Activated T-helper 17 cell treated with anti-CD3 and anti-CD28 coated beads, Interleukin-2, amount 50 U/mL, for 72 hours (primary cell): ENCODE measurements around the gene SF3B6. TPM values are rescaled to one million over a fixed set of nuclear protein-coding genes. Genes with fewer than 3 reads are reported as not detected.

ENCODE experiments used
- ATAC-seq: fragments of 150-1000 bp; cut with Tn5 transposase; replicated peaks from 2 replicates; pipeline ENCODE4 v1.10.0; 2021; ENCODE audit warnings: mild to moderate bottlenecking, moderate library complexity
- H3K27ac Mint-ChIP-seq: one replicate; pipeline ENCODE4 v1.8.0; 2022; ENCODE audit warnings: mixed read lengths
- H3K27me3 Mint-ChIP-seq: one replicate; pipeline ENCODE4 v1.8.0; 2022; ENCODE audit warnings: mixed read lengths
- H3K36me3 Mint-ChIP-seq: one replicate; pipeline ENCODE4 v1.8.0; 2022; ENCODE audit warnings: low read depth, mild to moderate bottlenecking, mixed read lengths
- H3K4me1 Mint-ChIP-seq: one replicate; pipeline ENCODE4 v1.8.0; 2022; ENCODE audit warnings: mixed read lengths
- H3K4me3 Mint-ChIP-seq: one replicate; pipeline ENCODE4 v1.8.0; 2022; ENCODE audit warnings: mild to moderate bottlenecking, mixed read lengths
- H3K9me3 Mint-ChIP-seq: one replicate; pipeline ENCODE4 v1.8.0; 2022; ENCODE audit warnings: mixed read lengths
- total RNA-seq, 2 donors: library from RNA; stranded (reverse); gene quantifications; one replicate each; pipeline ENCODE4 v1.2.3, GENCODE V29; 2022

SF3B6 gene
- total RNA-seq, 2 donors from 2014 or later, result 121 to 146 TPM

DNA sequence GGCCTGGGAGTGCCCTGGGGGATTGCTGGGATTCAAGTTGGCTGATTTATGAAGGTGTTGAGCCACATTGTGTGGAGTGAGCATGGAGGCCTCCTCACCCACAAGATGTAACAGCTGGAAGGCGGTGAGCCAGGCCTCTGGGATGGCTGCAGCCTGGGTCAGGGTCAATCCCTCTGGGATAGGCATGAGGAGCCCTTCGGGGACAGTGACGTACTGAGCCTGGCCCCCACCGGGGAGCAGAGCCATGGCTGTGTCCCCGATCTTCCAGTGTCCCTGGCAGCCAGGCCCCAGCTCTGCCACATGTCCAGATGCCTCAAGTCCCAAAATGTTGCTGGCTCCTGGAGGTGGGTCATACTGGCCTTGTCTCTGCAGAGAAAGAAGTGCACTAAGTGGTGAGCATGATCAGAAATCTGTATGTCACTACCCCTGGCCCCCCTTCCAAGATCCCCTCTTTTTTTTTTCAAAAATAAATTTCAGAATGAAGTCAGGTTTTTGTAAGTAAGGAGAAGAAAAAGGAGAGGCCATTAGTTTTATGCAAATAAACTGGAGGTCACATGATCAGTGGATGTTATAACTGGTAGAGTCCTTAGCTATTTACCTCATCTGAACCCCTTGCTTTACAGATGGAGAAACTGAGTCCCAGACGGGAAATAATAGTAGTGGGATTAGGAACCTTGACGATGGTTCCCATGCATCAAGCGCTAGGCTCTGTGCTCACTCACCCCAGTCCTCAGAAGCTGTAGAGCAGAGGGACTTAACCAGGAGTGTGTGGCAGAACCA is 6.9 kb upstream of the SF3B6 start:
- H3K4me1 Mint-ChIP-seq, result no peaks in the 10 kb centered on the region
- no peak for ATAC-seq
- H3K27ac Mint-ChIP-seq, result no peak overlapping the region
- no peaks in the 10 kb centered on the region for H3K9me3 Mint-ChIP-seq
- H3K4me3 Mint-ChIP-seq, result peak overlapping the region; percentile 86
- H3K36me3 Mint-ChIP-seq, result peaks cover 15% of the 10 kb centered on the region
- H3K27me3 Mint-ChIP-seq, result no peaks in the 10 kb centered on the region

DNA sequence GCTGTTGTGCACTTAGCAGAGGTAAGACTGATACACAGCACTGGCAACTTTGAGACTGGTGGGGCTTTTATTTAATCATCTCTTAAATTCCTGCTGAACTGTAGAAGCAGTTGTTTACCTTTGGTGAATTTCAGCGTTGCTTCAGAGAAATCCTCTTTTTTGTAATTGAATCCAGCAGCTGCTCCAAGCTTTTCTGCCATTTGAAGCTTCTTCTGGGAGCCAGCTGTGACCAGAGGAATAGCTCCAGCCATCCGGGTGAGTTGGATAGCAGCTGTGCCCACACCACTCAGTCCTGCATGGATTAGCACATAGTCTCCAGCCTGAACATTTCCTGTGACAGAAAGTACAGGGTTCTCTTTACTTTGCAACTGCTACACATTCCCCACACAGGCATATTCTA is 4.6 kb upstream of the SF3B6 start:
- Mint-ChIP-seq H3K27me3 (no peaks in the 10 kb centered on the region), H3K4me1 (no peaks in the 10 kb centered on the region), H3K9me3 (no peaks in the 10 kb centered on the region), H3K27ac (no peak overlapping the region), H3K4me3 (no peak overlapping the region), H3K36me3 (peaks cover 15% of the 10 kb centered on the region)
- ATAC-seq, result no peak

DNA sequence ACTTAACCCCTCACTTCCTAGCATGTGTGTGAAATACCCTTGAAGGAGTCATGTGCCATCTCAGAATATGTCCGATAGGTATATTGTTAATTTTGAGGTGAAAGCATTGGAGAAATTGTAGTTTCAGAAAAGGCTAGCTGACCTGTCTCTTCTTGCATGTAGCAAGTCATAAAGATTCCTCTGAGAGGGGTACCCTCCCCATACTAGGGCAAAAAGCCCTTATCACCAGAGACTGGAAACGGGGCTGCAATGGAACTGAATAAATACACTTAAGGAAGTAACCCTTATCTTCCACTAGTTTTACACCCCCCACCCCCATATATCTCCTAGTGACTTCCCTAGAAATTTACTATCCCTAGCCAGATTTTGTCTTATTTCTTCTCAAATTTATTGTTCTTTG is 1.8 kb upstream of the SF3B6 start:
- H3K27ac Mint-ChIP-seq, result peak overlapping the region; percentile 83

DNA sequence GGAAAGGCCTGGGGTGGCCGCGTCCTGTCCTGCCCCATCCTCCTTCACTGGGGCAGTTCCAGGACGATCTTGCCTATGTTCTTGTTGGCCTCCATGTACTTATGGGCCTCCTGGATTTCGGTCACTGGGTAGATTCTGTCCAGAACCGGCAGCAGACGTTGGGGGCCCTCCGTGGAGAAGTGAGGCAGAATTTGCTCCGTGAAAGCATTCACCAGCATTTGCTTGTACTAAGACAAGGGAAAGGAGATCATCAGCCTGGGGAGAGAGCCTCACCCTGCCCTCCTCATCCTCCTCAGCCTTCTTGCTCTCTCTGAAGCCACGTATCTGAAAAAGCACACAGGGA is 1.4 kb upstream of the SF3B6 start:
- H3K4me3 Mint-ChIP-seq, result peak overlapping the region; percentile 86

More for the DNA sequence above, 1.8 kb upstream of the SF3B6 start:
- Mint-ChIP-seq H3K9me3 (no peaks in the 10 kb centered on the region), H3K4me1 (peaks cover 19% of the 10 kb centered on the region), H3K36me3 (peaks cover 43% of the 10 kb centered on the region), H3K4me3 (peak overlapping the region; percentile 86), H3K27me3 (no peaks in the 10 kb centered on the region)
- no peak for ATAC-seq

DNA sequence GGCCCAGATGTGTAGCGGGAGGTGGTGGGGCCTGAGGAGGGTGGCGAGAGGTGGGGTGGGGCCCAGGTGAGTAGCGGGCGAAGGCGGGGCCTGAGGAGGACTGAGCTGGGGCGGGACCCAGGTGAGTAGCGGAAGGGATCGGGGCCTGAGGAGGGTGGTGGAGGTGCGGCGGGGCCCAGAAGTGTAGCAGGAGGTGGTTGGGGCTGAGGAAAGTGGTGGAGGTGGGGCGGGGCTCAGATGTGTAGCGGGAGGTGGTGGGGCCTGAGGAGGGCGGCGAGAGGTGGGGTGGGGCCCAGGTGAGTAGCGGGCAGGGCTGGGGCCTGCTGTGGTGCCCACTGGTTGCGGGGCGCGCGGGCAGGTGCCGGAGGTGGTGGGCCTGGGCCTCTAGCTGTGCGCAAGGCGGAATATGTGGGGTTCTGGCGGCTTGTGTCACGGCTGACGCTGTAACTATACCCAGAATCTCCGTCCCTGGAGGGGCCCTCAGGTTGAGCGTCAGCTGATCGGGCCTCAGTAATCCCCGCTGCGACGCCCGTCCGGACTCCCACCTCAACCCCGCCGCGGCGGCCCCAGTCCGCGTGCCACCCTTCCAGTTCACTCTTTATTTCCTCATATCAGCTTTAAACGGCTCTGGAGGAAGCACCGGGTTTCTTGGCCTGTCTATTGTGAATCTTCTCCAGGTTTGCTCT is 866 bp upstream of the SF3B6 start:
- peak; percentile 28 for ATAC-seq
- H3K27ac Mint-ChIP-seq, result peak overlapping the region; percentile 83
- H3K4me3 Mint-ChIP-seq, result peak overlapping the region; percentile 86
- H3K4me1 Mint-ChIP-seq, result peaks cover 28% of the 10 kb centered on the region
- H3K36me3 Mint-ChIP-seq, result peaks cover 47% of the 10 kb centered on the region
- no peaks in the 10 kb centered on the region for H3K27me3 Mint-ChIP-seq
- no peaks in the 10 kb centered on the region for H3K9me3 Mint-ChIP-seq

More for the DNA sequence above, 1.4 kb upstream of the SF3B6 start:
- H3K27me3 Mint-ChIP-seq, result no peaks in the 10 kb centered on the region
- peaks cover 47% of the 10 kb centered on the region for H3K36me3 Mint-ChIP-seq
- H3K4me1 Mint-ChIP-seq, result peaks cover 22% of the 10 kb centered on the region
- no peaks in the 10 kb centered on the region for H3K9me3 Mint-ChIP-seq
- ATAC-seq, result no peak
- peak overlapping the region; percentile 83 for H3K27ac Mint-ChIP-seq

DNA sequence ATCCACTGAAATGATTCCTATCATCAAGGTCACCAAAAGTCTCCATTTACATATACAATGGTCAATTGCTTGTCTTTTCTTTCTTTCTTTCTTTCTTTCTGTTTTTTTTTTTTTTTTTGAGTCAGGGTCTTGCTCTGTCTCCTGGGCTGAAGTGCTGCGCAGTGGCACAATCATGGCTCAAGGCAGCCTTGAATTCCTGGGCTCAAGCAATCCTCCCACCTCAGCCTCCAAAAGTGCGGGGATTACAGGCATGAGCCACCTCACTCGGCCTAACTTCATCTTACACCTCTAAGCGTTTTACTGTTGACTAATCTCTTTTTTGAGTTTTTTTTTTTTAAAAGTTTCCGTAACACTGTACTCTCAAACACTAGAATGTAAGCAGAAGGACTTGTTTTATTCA is 867 bp downstream of the SF3B6 start:
- Mint-ChIP-seq H3K4me3 (peak overlapping the region; percentile 86), H3K4me1 (peaks cover 28% of the 10 kb centered on the region), H3K27ac (peak overlapping the region; percentile 83), H3K36me3 (peaks cover 50% of the 10 kb centered on the region), H3K27me3 (no peaks in the 10 kb centered on the region), H3K9me3 (no peaks in the 10 kb centered on the region)
- no peak for ATAC-seq

DNA sequence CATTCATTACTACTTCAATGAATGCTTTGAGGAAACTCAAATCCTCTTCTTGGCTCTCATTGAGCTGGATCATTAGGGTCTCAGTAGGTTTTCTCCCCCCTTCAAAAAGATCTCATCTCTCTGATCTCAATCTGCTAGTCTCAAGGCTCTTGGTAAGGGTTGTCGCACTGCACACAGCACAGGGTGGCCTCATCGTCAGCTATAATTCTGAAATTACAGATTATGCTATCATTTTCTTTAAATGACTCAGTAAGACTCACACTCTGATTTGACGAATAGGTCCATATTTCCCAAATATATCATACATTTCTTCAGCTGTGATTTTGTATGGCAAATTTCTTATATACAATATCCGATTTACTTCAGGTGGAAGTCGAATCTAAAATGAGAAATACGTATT is 2.3 kb downstream of the SF3B6 start:
- Mint-ChIP-seq H3K27ac (peak overlapping the region; percentile 83), H3K9me3 (no peaks in the 10 kb centered on the region)

DNA sequence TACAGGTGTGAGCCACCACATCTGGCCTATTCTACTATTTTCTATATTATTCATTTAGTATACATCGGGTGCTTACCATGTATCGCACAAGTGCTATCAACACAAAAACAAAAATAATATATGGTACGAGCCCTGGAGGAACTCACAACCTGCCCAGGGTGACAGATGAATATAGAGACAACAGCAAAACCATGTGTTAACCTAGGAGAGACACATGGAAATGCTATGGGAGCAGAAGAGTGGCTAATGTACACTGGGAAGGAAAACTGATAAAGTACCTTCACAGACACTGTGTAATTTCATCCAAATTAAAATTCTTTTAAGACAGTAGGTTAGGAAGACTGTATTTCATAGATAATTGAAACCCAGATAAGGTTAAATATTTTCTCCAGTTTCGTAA is 3.9 kb downstream of the SF3B6 start:
- ATAC-seq, result no peak
- Mint-ChIP-seq H3K36me3 (peaks cover 80% of the 10 kb centered on the region), H3K27ac (no peak overlapping the region), H3K4me1 (peaks cover 28% of the 10 kb centered on the region), H3K27me3 (no peaks in the 10 kb centered on the region), H3K4me3 (no peak overlapping the region), H3K9me3 (no peaks in the 10 kb centered on the region)

More for the DNA sequence above, 2.3 kb downstream of the SF3B6 start:
- no peak for ATAC-seq
- Mint-ChIP-seq H3K4me3 (peak overlapping the region; percentile 86), H3K4me1 (peaks cover 28% of the 10 kb centered on the region), H3K27me3 (no peaks in the 10 kb centered on the region), H3K36me3 (peaks cover 64% of the 10 kb centered on the region)

DNA sequence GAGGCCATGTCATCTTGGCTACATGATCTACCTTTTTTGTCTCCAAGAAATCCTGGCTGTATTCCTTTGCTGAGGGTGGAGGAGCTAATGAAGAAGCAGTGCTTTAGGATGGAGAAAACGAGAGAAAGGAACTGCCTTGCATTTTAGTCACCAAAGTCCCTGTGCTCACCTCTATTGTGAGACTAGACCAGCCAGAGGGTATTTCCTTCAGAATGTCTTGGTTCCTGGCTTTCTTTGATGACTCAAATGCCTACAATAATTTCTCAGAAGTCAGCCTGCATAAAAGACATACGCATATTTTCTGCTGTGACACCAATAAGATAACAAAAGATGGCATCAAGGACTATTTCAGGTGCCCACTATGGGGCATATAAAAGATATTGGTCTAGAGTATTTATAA is 10.8 kb downstream of the SF3B6 start:
- no peaks in the 10 kb centered on the region for H3K9me3 Mint-ChIP-seq
- no peaks in the 10 kb centered on the region for H3K27me3 Mint-ChIP-seq
- no peak overlapping the region for H3K27ac Mint-ChIP-seq
- ATAC-seq, result peak; percentile 81
- no peak overlapping the region for H3K4me3 Mint-ChIP-seq
- H3K36me3 Mint-ChIP-seq, result peaks cover 40% of the 10 kb centered on the region
- peaks cover 3% of the 10 kb centered on the region for H3K4me1 Mint-ChIP-seq

DNA sequence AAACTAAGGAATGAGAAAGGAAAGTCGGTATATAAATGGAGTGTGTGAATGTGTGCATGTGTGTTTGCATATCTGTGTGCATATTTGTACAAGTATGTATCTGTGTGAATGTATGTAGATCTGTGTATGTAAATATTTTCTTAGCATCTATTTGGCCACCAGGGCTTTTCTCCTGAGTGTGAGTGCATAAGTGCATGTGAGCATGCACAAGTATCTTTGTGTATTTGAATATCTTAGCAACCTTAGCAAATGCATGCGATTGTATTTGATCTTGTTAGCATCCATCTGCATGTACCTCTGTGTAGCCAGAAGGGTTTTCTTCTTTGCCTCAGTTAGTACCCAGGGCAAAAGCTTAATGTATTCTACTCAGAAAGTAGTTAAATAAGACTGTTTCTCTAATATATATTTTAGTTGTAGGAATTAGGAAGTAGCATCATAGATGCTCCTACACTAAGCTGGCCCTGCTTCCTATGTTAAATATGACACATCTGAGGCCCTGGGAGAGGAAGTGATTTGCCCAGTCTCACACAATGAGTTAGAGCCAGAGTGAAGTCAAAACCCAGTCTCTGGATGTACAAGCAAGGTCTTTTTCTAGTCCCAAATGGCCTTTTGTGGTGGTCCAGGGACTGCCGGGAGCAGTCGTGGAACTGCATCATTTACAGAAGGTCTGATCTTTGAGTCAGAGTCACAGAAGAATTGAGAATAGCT is 17.4 kb downstream of the SF3B6 start:
- ATAC-seq, result no peak
- Mint-ChIP-seq H3K27ac (no peak overlapping the region), H3K27me3 (no peaks in the 10 kb centered on the region), H3K4me3 (no peak overlapping the region), H3K36me3 (no peaks in the 10 kb centered on the region), H3K4me1 (peaks cover 3% of the 10 kb centered on the region), H3K9me3 (no peaks in the 10 kb centered on the region)

DNA sequence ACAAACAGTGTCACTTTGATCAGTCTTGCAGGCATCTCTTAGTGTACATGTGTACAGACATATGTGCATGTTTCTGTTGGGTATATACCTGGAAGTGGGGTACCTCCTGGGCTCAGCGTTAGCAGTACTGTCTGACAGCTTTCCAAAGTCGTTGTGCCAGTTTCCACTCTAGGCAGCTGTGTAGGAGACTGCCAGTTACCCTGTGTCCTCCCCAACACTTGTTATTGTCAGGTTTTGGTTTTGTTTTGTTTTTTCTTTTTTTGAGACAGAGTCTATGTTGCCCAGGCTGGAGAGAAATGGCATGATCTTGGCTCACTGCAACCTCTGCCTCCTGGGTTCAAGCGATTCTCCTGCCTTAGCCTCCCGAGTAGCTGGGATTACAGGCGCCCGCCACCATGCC is 20.4 kb downstream of the SF3B6 start:
- no peak for ATAC-seq
- peaks cover 3% of the 10 kb centered on the region for H3K4me1 Mint-ChIP-seq
- H3K27me3 Mint-ChIP-seq, result no peaks in the 10 kb centered on the region
- H3K27ac Mint-ChIP-seq, result no peak overlapping the region
- H3K4me3 Mint-ChIP-seq, result no peak overlapping the region
- H3K36me3 Mint-ChIP-seq, result no peaks in the 10 kb centered on the region
- no peaks in the 10 kb centered on the region for H3K9me3 Mint-ChIP-seq

DNA sequence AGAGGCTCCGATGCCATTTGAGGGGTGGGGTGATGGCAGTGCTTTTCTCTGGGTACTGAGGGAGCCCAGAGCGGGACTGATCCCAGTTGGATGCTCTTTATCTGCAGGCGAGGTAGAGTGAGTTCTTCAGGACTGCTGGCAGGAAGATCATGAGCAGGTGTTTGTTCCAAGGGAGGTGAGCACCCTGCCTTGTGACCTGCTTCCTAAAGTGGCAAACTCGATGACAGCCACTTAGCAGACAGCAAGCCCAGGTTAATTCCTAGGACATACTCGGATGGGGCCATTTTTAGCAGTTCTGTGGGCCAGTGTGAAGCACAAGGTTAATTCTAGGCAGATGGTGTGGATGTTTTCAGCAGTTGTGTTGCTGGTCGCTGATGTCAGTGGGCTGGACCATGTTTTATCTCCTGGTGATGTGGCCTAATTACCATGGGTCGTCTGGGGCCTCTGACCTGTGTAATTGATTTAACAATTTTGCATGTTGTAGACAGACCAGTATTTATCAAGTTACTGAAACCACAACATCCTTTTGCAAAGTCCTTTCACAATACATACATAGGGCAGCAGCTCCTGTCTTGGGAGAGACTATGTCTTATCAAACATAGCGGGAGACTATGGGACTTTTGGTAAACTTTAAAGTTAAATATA is 21.6 kb downstream of the SF3B6 start:
- no peak overlapping the region for H3K27ac Mint-ChIP-seq
- no peak for ATAC-seq
- no peak overlapping the region for H3K4me3 Mint-ChIP-seq
- H3K36me3 Mint-ChIP-seq, result no peaks in the 10 kb centered on the region
- no peaks in the 10 kb centered on the region for H3K9me3 Mint-ChIP-seq
- H3K4me1 Mint-ChIP-seq, result no peaks in the 10 kb centered on the region
- H3K27me3 Mint-ChIP-seq, result no peaks in the 10 kb centered on the region

DNA sequence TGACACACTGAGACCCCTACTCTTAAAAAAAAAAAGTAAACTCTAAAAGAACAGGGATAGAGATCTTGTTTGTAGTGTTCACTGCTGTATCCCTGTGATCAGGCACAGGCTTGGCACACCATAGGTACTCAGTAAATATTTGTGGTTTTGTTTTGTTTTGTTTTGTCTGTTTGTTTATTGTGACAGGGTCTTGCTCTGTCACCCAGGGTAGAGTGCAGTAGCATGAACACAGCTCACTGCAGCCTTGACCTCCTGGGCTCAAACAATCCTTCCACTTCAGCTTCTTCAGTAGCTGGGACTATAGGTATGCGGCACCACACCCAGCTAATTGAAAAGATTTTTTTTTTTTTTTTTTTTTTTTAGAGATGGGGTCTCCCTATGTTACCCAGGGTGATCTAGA is 23.2 kb downstream of the SF3B6 start:
- H3K27me3 Mint-ChIP-seq, result no peaks in the 10 kb centered on the region
- no peaks in the 10 kb centered on the region for H3K36me3 Mint-ChIP-seq
- H3K4me1 Mint-ChIP-seq, result no peaks in the 10 kb centered on the region
- H3K9me3 Mint-ChIP-seq, result no peaks in the 10 kb centered on the region
- no peak for ATAC-seq
- no peak overlapping the region for H3K4me3 Mint-ChIP-seq
- H3K27ac Mint-ChIP-seq, result no peak overlapping the region

DNA sequence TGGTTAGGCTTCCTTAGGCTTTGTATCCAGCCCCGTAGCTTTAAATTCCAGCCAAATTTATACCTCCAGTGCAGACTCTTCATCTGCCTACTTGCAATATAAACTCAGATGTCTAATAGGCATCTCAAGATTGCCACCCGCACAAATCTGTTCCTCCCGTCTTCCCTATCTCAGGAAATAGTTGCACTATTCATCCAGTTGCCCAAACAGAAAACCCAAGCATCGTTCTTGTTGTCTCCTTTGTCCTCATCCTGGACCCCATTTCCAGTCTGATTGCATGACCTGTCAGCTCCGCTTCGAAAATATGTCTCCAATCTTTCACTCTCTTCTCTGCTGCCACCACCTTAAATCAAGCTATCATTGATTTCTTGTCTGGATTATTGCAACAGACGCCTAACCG is 24.3 kb downstream of the SF3B6 start:
- no peak for ATAC-seq
- Mint-ChIP-seq H3K27ac (no peak overlapping the region), H3K4me3 (no peak overlapping the region), H3K27me3 (no peaks in the 10 kb centered on the region), H3K4me1 (peaks cover 8% of the 10 kb centered on the region), H3K9me3 (no peaks in the 10 kb centered on the region), H3K36me3 (peaks cover 7% of the 10 kb centered on the region)
